HG03378 (cell line): Measurements from ENCODE around the gene CLEC9A.
"Not testable (repeated sequence)": the region's sequence is repeated elsewhere in the genome, so short reads cannot be mapped to it uniquely, and the experiment has no call there.

Experiments
- ATAC-seq: cut with Tn5 transposase; IDR thresholded peaks from one replicate; pipeline ENCODE4 v1.9.1; 2021; ENCODE audit warnings: mild to moderate bottlenecking, moderate library complexity; ENCODE audit not compliant: unreplicated experiment

Gene CLEC9A

DNA sequence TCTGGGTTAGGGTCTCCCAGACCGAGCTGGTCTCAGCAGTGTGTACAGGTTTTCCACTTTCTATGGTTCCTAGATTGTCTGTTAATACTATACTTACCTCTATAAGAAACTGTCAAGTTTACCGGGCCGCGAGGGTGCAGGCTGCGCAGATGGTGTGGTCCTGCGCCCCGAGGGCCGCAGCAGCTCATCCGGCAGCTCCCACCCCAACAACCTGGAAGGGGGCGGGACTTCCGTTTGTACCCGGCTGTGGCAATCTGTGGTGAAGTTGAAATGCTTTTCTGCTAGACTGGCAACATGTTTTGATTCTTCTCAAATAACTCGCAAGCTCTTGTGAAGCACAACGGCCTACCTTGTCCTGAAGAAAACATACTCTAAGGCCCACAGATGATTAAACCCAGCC is at the start of gene CLEC9A:
TSS of gene CLEC9A (plus strand) at position 237 of the 400 bp plus-strand sequence. CDS start 22,006 bp downstream, outside the sequence.
- ATAC-seq, result no peak

DNA sequence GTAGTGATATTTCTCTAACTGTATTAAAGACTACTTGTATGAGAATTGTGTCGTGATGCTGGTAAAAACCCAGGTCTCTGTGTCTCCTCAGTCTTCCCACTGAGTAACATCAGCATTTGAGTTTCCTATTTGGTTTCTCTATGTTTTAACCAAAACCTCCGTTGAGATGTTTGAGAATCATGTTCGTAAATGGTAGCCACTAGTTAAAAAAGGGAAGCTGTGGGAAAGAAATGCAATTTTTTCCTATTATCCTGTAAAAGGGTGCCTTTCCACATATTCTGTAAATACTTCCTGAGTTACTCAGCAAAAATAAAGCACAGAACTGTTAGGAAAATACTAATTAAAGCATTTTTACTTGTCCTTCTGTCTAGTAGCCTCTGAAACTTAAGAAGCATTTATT is 38.6 kb upstream of the CLEC9A start:
- ATAC-seq, result no peak

DNA sequence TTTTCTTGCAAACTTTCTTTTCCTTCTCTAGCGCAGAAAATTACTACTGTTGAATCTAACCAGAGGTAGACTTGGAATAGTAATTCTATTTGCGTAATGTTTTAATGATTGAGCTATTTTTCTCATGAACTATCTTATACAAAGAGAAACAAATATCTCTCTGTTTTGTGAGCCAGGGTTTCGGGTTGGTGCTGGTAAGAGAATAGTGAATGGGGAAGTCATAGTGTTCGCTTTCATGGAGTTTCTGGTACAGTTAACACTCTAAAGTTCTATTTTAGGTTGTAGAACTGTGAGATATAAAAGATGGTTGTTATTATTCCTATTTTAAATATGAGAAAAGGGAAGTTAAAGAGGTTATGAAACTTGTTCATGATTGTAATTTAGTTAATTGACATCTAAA is 38.2 kb upstream of the CLEC9A start:
- ATAC-seq, result no peak

DNA sequence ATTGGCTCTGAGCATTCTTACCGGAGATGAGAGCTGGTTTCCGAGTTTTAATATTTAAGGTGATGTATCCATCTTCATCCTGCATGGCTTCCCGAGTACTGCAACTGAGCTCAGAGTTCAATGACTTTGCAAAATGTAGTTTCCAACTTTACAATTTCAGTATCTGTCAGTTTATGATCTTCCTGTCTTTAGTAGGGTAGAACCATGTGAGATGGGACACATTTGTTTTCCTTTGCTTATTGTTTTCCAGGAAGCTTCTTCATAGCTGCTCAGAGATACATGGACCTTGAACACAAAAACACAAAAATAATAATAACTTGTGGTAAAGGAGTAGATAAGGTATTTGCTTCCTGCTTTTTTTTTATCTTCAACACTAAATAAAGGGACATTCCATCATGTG is 31.5 kb upstream of the CLEC9A start, which contains the start of gene CLEC1B:
TSS of gene CLEC1B (minus strand) at position 106 of the 400 bp plus-strand sequence. CDS start at position 85, 21 bp downstream.
- ATAC-seq, result no peak

DNA sequence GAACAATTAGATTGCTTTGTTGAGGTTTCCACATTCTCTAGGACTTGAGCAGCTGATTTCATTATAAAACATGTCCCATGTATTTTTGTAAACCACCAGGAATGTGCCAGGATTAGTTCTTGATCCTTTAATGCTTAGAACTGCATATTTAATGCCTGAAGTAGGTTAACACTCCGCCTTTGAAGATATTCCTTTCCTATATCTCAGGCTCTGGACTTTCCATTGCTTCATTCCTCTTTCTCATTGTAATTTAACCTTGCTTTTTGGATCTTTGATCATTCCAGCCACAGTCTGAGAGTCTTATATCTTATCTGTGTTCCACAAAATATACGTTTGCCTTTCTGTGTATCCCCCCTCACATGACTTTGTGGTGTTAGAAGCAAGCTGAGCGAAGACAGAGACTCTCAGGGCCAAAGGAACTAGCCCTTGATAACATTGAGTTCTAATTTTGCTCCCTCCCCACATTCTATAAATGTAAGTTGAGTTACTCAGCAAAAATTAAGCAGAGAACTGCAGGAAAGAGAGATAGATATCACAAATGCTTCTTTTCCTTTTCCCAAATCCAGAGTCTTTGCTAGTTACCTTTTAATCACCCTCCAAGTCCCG is 29.2 kb upstream of the CLEC9A start:
- no peak for ATAC-seq

DNA sequence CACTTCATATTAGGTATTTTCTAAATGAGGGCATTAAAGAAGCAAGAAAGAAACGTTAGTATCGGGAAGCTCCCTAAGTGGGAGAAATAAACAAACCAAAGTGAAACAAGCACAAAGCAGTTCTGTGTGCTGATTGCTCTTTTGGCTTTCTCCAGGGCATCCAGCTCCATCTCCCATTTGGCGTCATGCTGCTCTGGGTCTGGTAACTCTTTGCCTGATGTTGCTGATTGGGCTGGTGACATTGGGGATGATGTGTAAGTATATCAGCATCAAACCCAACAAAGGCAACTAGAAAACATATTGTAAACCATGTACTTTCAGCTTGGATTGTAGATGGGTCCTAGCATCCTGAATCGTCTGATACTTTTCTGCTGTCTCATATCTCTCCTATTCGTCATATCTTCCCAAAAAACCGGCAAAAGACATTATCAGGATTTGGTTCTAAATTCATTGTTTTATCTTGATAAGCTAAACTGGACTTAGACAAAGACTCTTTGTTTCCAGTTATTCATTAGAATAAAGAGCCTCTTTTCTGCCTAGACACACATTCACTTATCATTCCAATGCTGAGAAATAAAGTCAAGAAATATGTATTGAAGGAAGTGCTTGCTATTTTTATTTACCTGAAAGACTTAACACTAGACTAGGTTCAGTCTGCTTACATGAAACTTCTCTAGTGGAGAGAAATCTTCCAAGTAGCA is 17.7 kb upstream of the CLEC9A start:
- no peak for ATAC-seq

DNA sequence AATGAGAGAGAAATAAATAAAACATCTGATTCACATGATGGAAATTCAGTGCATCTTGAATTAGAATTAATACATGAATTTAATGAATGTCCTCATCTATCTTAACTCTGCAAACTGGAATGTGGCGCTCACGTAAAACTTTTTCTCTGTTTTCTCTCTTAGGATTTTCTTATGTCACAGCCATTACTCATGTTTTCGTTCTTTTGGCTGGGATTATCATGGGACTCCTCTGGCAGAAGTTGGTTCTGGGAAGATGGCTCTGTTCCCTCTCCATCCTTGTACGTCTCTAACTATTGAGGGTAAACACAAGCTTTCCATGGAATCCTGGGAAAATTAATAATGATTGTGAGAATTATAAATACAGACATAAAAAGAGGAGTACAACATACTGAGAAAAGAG is 15.0 kb upstream of the CLEC9A start:
- ATAC-seq, result no peak

DNA sequence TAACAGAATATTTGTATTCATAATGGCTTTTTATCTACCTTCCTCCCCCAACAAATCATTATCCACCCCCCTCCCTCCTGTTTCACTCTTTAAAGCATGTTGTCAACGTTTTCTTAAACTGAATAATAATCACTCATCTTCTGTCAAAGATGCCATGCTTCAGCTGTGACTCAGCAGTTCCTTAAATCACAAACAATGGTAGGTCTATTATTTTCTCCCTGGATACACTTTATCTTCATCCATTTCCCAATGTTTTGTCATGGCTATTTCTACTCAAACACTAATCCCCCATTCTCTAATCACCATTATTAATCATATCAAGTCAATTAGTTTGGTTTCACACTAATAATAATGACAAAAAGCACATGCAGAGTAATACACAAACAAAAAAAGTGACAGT is 13.6 kb upstream of the CLEC9A start:
- no peak for ATAC-seq

DNA sequence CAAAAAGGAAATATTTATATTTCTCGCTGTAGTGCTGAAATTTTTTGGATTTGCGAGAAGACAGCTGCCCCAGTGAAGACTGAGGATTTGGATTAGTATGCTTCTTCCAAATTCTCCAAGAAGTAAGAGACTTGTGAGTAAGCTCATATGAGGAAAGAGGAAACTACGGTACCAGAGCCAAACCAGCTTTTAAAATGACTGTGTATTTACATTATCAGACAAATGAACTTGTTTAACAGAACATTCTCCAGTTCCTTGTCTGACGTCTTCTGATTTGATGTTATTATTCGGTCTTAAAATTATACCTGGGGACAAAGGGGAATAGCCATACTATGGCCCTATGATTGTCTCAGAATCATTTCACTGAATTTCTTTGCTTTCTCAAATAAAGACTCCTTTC is 12.1 kb upstream of the CLEC9A start:
- no peak for ATAC-seq

DNA sequence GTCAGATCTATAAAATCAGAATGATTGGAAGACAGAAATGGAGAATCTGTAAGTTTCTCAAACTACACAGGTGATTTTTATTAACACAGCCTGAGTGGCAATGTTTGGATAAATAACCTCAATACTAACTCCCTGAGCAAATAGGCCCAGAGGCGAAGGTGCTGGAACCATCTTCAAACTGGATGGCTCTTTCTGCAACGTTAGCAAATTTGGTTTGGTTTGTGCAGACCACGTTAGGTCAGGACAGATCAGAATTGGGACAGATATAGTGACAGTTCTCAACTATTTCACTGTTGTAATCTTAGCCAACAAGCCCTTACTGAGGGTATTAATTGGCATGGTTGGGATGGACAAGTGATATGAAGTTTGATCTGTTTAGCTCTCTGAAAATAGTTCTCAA is 9.1 kb upstream of the CLEC9A start:
- ATAC-seq, result no peak

DNA sequence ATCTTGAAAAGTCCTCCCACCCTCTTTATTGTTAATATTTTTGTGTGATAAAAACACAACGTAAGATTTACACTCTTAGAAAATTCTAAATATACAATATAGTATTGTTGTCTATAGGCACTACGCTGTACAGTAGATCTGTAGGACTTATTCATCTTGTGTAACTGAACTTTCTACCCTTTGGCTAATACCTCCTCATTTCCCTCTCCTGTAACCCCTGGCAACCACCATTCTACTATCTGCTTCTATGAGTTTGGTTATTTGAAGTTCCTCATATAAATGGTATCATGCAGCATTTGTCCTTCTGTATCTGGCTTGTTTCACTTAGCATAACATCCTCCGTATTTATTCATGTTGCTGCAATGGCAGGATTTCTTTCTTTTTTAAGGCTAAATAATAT is 5.2 kb upstream of the CLEC9A start:
- ATAC-seq, result no peak

DNA sequence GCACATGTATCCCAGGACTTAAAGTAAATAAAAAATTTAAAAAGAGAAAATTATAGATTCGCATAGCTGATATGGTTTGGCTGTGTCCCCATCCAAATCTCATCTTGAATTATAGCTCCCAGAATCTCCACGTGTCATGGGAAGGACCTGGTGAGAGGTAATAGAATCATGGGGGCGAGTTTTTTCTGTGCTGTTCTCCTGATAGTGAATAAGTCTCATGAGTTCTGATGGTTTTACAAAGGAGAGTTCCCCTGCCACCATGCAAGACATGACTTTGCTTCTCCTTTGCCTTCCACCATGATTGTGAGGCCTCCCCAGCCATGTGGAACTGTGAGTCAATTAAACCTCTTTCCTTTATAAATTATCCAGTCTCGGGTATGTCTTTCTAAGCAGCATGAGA is 3.8 kb upstream of the CLEC9A start:
- ATAC-seq, result not testable (repeated sequence)

DNA sequence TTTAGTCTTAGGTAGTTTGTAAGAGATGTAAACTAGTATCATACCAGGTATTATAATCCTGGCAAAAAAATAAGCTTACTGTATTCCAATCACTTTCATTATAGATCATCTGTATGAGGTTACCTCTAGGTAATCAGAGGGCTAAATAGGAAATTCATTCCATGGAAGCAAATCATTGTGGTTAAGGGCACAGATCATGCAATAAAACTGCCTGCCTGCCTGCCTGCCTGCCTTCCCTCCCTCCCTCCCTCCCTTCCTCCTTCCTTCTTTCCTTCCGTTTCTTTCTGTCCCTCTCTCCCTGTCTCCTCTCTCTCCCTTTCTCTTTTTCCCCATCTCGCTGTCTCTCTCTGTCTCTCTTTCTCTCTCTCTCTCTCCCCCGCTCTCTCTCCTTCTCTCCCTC is 3.2 kb upstream of the CLEC9A start:
- ATAC-seq, result no peak

DNA sequence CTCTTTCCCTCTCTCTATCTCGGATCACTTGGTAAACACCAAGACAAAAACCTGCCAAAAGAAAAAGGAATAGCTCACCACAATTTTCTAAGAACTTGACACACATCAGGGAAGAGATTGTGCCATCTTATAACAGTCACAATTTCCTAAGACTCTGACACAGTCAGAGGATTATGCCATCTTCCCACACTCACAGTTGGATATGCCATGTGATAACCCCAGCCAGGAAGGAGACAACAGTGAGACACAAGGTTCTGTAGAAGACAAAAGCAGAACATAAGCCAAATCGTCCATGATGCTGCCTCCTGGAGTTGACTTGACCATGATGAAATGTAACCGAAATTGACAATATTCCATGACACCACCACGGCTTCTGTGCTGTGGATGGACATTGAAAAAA is 2.8 kb upstream of the CLEC9A start:
- no peak for ATAC-seq

DNA sequence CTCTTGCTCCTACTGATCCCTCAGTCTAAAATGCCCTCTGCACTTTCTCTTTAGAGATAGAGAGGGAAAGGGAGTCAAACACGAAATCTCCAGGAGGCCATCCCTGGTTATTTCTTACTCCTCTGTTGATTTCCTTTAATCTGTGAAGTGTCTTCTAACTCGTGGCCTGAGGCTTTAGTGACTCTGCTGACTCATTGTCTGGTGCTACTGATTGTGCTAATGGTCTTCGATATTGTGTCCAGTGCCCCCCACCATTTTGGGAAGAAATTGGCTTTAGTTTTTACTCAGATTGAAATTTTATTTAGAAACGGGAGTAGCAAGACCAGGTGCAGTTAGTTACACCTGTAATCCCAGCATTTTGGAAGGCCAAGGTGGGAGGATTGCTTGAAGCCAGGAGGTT is 839 bp downstream of the CLEC9A start:
- ATAC-seq, result no peak

DNA sequence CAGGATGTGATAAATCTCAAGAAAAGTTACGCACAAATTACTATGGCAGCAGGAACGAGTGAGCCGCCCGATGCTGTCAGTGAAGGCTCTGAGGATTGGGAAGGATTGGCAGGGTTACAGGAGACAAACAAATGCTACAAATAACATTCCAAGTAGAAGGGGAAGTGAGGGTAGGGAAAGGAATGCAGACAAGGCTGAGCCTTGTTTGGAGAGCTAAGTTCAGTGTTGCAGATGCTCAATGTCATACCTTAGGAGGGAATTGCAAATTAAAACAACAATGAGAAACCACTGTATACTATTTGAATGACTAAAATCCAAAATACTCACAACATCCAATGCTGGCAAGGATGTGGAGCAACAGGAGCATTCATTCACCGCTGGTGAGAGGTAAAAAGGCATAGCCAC is 1.3 kb downstream of the CLEC9A start:
- no peak for ATAC-seq

DNA sequence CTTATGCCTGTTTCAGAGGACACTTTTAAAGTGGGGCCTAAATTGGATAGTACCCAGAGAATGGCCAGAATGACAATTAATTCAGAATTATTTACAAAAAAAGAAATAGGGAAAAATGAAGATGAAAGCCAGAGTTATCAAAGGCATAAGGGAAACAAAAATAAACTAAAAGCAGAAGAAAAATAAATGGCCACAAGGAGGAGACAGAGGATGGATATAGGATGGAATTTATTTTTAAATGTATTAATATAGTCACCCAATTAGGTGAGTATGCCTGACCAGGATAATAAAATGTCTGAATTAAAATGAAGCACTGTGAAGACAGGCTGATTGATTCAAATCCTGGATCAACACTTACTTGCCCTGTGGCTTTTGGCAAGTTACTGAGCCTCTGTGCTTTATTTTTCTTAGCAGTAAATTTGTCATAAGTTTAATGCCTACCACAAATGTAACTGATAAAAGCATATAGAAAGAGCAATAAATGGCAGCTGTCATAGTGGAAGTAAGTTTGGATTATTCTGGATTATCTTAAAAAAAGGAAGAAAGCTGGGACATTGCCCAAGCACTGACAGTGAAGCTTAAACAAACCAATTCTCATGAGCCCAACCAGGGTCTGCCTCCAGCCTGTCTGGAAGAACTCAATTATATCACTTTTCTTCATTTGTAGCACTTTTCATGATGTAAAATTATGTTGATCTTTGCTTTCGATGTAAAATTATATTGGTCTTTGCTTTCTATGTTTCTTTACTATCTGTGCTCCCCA is 3.5 kb downstream of the CLEC9A start:
- no peak for ATAC-seq

DNA sequence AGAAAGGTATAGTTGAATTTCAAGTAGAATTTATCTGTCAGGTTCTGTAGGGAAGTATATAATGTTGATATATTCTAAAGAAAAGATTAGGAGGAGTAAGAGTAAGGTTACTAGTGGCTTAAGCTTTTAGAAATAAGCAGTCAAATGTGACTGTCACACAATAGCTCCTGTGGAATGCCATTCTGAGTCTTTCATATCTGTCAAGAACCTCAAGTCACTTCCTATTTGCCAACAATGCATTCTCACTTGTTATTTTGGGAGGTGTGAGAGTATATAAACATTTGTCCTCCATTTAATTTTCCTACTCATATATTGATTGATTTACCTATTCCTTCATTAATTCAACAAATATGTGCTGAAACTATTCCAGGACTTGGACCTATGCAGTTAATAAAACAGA is 11.7 kb downstream of the CLEC9A start:
- ATAC-seq, result no peak

DNA sequence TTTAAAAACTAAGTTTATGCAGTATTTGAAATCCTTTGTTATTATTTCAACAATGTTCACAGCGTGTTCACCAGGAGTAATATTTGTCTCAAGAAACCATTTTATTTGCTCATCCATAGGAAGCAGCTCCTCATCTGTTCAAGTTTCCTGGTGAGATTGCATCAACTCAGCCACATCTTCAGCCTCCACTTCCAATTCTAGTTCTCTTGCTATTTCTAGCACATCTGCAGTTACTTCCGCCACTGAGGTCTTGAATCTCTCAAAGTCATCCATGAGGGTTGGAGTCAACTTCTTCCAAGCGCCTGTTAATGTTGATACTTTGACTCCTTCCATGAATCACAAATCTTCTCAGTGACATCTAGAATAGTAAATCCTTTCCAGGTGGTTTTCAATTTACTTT is 18.0 kb downstream of the CLEC9A start:
- ATAC-seq, result no peak

DNA sequence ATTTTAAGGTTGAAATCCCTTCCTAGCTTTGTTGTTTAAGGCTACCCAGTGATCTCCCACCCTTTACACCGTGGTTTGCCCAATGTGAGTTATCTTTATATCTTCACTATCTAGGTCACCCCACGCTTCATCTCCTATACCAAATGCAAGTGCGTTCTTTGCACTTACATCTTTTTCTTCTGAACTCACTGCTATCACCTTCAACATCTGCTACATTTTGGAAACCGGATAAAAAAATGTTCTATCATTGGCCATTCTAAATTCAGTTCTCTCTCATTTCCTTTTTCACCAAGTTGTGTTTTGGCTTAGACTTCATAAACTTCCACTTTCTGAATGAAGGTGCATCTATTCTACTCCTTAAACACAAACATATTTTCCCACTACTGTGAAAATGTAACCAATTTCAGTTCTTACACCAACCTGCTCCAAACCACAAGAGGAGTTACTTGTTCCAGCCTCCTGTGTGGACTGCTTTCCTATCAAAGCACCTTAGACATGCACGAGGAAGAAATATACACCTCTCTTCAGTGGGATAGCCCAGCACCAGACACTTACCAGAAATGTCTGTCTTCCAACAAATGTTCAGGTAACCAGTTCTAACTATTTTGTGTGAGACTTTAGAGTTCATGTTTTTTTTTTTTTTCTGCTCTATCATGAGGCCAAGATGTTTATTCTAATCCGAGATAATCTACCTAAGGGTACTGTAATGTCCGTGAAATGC is 21.9 kb downstream of the CLEC9A start:
- ATAC-seq, result no peak

DNA sequence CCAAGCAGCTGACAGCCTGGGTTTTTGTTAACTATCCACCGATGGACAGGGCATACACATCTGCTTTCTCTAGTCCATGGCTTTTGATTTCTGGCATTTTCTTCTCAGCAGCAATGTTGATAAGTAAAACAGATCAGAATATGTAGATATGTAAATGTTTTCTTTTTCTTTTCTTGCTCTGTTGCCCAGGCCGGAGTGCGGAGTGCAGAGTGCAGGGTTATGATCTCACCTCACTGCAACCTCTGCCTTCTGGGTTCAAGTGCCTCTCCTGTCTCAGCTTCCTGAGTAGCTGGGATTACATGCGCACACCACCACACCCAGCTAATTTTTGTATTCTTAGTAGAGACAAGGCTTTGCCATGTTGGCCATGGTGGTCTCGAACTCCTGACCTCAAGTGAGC is 27.9 kb downstream of the CLEC9A start:
- no peak for ATAC-seq
